ENCODE measurements around the gene ALAS1.

ALAS1 gene

DNA sequence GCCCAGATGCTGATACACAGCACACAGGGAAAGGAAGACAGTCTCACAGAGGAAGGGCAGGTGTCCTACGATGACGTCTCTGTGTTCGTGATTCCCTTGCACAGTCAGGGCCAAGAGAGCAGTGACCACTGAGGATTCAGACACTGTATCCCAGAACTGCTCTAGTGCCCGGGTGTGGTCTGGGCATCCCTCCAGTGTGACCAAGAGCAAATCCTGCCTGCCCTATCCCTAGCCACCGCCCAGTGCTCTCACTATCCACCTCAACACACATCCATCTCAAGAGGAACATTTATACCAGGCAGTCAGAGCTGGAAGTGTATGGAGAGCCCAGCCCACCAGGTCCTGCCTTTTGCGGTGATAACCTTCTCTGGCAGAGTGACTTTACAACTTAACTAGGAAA, 51.7 kb downstream of the ALAS1 start:
- DNase-seq (ENCODE audit: low spot score): no peak

DNA sequence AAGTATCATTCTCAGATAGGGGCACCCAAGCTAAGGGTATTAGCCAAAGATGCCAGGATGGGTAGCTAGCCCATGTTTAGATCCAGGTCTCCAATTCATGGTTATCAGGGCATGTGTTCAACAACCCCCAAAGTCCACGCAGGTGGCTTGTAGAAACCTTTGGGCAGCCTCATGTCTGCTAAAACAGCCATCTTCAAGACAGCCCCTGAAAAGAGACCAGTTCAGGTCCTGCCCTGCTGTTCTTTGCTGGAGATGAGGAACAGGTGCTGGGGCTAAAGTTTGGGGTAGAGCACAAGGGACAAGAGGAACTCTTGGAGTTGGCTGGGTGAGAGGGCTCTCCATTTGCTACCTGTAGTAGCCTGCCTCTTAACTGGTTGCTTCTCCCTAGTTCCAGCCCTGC, 52.2 kb downstream of the ALAS1 start:
- no peak for DNase-seq (ENCODE audit: low spot score)

DNA sequence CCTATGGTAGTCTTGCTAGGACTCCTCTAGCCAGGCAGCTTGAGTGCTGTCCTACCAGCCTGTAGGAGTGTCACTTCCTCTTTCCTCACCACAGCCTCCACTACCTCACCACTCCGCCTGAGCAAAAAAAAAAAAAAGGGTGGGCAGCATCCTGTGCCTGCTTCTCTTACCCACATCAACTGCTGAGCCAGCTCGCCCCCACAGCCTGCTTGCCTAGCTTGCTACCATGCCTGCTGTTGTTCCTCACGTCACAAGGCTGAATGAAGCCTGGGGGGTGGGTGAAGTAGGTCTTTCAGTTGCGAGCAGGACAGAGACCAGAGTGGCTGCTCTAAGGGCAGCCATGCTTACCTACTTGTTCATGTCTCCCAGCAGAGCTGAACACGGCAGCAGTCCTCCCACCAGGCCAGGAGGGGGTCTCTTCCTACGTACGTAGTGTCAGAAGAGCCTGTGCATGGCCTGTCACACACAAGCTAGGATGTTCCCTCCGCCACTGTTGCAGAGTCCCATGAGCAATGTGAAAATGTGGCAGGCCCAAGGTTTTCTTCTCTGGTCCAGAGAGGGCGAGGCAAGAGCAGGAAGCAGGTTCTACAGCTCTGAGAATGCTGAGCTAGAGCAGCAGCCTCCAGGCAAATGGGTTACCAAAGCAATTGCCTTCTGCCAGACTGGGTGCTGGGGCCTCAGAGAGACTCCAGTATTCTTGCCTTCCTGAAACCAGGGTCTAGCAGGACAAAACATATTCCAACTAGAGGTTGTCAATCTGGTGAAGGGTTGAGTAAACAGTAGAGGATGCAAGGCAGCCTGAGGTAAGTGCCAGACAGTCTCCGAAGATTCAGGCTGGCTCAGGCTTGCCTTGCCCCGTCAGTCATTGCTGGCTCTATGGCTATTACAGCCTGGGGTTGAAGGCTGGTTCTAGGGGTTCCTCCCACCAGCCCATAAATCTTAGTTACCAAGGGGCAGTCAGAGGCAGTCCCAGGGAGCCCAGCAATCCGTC, 55.6 kb downstream of the ALAS1 start:
- peak; percentile 91 for DNase-seq (ENCODE audit: low spot score)

- no peak for DNase-seq (ENCODE audit: low spot score)
Measured at GRCh38 chr3:52254608-52255007, 56.6 kb downstream of the ALAS1 start.

DNA sequence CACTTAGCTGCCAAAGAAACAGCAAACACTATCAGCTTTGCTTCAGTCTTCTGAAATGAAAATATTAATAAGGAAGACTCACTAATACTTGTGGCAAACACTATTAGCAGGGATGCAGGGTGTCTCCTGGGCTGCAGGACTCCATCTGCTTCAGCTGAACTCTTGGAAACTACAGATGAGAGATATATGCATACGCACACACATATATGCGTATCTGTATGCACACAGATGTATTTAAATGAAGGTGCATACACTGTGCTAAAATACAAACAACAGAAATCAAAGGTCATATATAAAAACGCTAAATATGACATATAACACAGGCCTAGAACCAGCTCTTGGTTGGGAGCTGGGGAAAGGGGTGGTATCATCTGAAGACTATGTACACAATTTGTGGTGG, 58.2 kb downstream of the ALAS1 start:
- DNase-seq (ENCODE audit: low spot score): no peak

DNA sequence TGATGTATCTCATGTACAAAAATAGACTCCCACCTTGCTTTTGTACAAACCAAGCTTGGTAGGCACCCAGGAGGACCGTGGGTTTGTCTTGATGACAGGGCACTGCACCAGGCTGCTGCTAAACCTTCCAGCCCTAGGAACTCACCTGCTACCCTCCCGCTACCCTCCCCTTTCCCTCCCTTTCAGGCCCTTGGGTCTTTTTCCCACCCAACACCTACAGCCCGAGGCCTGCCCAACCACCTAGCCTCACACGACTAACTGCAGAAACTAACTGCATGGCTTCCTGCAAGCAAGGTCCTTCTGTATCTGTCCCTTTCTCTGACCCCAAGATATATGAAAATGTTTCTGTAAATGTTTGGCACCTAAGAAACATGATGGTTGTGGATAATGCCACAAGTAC, 58.7 kb downstream of the ALAS1 start:
- no peak for DNase-seq (ENCODE audit: low spot score)

DNA sequence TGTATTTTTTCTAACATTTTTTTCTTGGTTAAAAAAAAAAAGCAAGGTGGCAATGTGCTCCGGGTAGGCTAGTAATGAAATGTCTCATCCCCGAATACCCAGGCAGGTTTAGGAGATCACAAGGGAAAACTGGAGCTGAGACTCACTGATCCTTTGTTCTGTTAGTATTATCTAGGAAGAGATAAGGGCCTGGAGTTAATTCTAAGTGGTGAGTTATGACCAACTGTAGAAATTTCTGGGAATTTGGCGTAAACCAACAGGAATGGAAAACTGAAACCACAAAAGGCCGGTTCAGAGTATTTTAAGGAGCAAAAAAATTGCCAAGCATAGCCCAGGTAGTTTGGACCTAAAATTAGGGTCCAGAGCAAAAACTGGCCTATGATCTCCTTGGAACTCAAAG, 60.0 kb downstream of the ALAS1 start:
- no peak for DNase-seq (ENCODE audit: low spot score)

GRCh38 chr3:52259035-52259434, 61.1 kb downstream of the ALAS1 start:
- no peak for DNase-seq (ENCODE audit: low spot score)

DNA sequence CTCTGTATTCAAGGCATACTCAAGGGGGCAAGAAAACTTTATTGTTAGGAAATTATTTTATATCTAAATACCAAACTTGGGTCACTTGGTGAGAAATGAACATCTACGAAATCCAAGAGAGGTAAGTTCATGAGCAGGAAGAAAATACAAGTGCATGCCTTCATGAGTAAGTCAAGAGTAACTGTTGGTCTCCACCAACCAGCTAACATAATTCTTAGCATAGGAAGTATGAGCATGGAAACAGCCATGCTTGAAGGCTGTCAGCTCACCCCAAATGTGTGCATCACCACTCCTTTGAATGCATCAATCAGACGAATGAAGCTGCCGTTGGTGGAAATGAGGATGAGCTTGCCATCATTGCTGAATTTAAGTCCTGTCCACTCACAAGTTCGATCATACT, 61.5 kb downstream of the ALAS1 start:
- DNase-seq (ENCODE audit: low spot score): no peak

DNA sequence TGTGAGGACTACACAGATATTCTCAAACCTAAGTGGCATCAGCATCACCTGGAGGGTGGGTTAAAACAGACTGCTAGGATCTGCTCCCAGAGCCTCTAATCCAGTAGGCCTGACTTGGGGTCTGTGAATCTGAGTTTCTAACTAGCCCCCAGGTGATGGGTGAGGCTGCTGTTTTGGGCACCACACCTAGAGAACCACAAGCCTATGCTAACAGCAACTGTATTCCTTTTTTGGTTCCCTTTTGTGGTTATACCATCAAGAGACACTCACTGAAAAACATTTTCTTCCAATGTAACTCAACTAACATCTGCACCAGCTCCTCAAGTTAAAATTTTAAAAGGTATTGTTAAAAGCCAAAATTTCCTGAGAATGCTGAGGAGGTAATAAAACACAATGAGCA, 64.5 kb downstream of the ALAS1 start:
- no peak for DNase-seq (ENCODE audit: low spot score)
